Breast epithelium (tissue), 3 donors: ENCODE measurements around the gene KLK10.

ENCODE experiments used
- CTCF ChIP-seq, 3 donors: fragments of 450-650 bp; IDR thresholded peaks; one replicate each; pipeline ENCODE4 v1.5.1; 2016 to 2017; ENCODE audit warnings: antibody characterized with exemption in 3 of 3, mild to moderate bottlenecking in 3 of 3, moderate library complexity in 3 of 3
- POLR2A ChIP-seq: fragments of 450-650 bp; IDR thresholded peaks from one replicate; pipeline ENCODE4 v1.6.1; 2016; ENCODE audit warnings: antibody characterized with exemption, mild to moderate bottlenecking, moderate library complexity

GRCh38 chr19:51025809-51026553 is 6.5 kb upstream of the KLK10 start:
- TF ChIP-seq CTCF (IDR thresholded peaks at IDR 0.05): no peak
- no peak for TF ChIP-seq POLR2A
